ENCODE results near the gene VPS35L.

GRCh38 chr16:19689342-19689741, 133.8 kb downstream of the VPS35L start:
- TF ChIP-seq CTCF (IDR thresholded peaks at IDR 0.05), result no peak
- TF ChIP-seq EZH2 (IDR thresholded peaks at IDR 0.05; ENCODE audit: borderline replicate concordance, insufficient read depth, low read depth, low read length, poor library complexity, severe bottlenecking), result no peak
